ENCODE measurements around the gene ADCK2.

- no peak for TF ChIP-seq CTCF (IDR thresholded peaks at IDR 0.05)
- no peak for TF ChIP-seq POLR2A (IDR thresholded peaks at IDR 0.05; ENCODE audit: low read depth)
- no peak for TF ChIP-seq POLR2AphosphoS5 (IDR thresholded peaks at IDR 0.05)
- no peak for TF ChIP-seq EP300 (IDR thresholded peaks at IDR 0.05)
Observed at GRCh38 chr7:140681766-140682165, 9.0 kb downstream of the ADCK2 start.
